Measurements from ENCODE around the gene EMC10. TPM values are rescaled to one million over a fixed set of nuclear protein-coding genes. Genes with fewer than 3 reads are reported as not detected.

Gene EMC10
- total and polyA plus RNA-seq, 2 of the 4 experiments (the other 2 are of a cell fraction): 11.3 to 90.9 TPM

DNA sequence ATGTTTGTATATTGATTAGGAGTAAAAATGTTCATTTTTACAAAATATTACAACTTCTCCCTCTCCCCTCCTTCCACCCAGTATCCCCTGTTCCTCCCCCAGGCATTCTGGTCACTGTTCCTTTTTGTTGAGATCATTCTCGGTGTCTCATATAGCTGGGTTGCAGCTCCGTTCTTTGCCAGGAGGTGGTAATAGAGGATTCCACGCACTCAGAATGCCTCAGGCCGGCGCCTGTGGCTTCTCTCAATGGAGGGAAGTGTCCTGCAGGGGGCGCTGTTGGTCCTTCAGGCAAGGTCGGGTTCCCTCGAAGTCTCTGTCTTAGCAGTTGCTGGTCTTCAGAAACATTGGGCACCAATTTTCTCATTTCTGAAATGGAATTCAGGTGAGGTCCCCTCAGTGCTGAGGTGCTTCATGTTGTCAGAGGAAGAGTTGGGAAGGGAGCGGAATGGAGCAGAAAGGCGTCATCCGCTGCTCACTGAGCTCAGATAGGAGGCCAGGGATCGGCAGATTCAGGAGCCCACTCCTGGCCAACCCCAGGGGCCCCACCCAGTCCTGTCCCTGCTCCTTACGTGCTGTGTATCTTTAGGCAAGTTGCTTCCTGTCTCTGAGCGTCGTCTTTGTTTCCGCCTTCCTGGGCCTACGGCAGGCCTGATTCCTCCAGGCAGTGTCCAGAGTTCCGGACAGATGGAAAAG, 10.7 kb downstream of the EMC10 start:
- no peak for ATAC-seq (ENCODE audit: low read depth)

More for the DNA sequence above, 10.7 kb downstream of the EMC10 start:
- no peaks in the 10 kb centered on the region; a peak in 1 of 4 replicates for H3K79me1 ChIP-seq (ENCODE audit: low read depth in 1 of 2, low read length in 2 of 2)
- TF ChIP-seq RAD21 (IDR thresholded peaks at IDR 0.05; ENCODE audit: low read length): peak; percentile 33; the same call in 1 of the 2 replicates
- TF ChIP-seq RFX5 (IDR thresholded peaks at IDR 0.05; ENCODE audit: low read depth, low read length): no peak
- TF ChIP-seq, protein P1, sequence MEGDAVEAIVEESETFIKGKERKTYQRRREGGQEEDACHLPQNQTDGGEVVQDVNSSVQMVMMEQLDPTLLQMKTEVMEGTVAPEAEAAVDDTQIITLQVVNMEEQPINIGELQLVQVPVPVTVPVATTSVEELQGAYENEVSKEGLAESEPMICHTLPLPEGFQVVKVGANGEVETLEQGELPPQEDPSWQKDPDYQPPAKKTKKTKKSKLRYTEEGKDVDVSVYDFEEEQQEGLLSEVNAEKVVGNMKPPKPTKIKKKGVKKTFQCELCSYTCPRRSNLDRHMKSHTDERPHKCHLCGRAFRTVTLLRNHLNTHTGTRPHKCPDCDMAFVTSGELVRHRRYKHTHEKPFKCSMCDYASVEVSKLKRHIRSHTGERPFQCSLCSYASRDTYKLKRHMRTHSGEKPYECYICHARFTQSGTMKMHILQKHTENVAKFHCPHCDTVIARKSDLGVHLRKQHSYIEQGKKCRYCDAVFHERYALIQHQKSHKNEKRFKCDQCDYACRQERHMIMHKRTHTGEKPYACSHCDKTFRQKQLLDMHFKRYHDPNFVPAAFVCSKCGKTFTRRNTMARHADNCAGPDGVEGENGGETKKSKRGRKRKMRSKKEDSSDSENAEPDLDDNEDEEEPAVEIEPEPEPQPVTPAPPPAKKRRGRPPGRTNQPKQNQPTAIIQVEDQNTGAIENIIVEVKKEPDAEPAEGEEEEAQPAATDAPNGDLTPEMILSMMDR (conservative IDR thresholded peaks at IDR 0.05; ENCODE audit: low read depth, low read length): peak; percentile 41
- no peak overlapping the region for H2AFZ ChIP-seq (replicated peaks; ENCODE audit: low read length, poor library complexity)
- no peak overlapping the region for H3K14ac ChIP-seq (replicated peaks; ENCODE audit: low read depth, low read length)
- H3K23ac ChIP-seq (ENCODE audit: low read depth, low read length): no peak overlapping the region
- no peak overlapping the region for H2BK15ac ChIP-seq (ENCODE audit: low read depth, low read length)
- H4K5ac ChIP-seq (ENCODE audit: low read depth, low read length): no peak overlapping the region
- H3K4ac ChIP-seq (ENCODE audit: low read depth, low read length): no peak overlapping the region
- in situ Hi-C loops (cut with MboI; ENCODE audit: low sequenced_read_pairs): no loop called here
- H2AK9ac ChIP-seq (replicated peaks; ENCODE audit: low read depth, low read length, poor library complexity): no peak overlapping the region
- H2BK120ac ChIP-seq (ENCODE audit: low read depth, low read length): no peak overlapping the region
- no peak overlapping the region for H4K8ac ChIP-seq (ENCODE audit: low read depth in 2 of 2, low read length in 2 of 2)
- no peaks in the 10 kb centered on the region for H3K4me1 ChIP-seq (ENCODE audit: control insufficient read depth, insufficient read depth, low read length)
- CTCF ChIA-PET: no interaction called here
- H3K27me3 ChIP-seq (ENCODE audit: control insufficient read depth, insufficient read depth, low read length): peaks cover 29% of the 10 kb centered on the region
- H4K20me1 ChIP-seq (ENCODE audit: insufficient read depth, low read length): no peaks in the 10 kb centered on the region
- no peak overlapping the region for H2AK5ac ChIP-seq (ENCODE audit: low read depth, low read length)
- H4K91ac ChIP-seq (ENCODE audit: insufficient read depth, low read depth, low read length): no peak overlapping the region
- dilution Hi-C loops (cut with HindIII; ENCODE audit: low sequenced_read_pairs, unreplicated experiment): no loop called here
- intact Hi-C loops (cut with micrococcal nuclease): no loop called here
- H3K9me3 ChIP-seq (ENCODE audit: control insufficient read depth, insufficient read depth, low read length): peaks cover 6% of the 10 kb centered on the region; the same call in 1 of the 2 replicates
- H3K9me1 ChIP-seq (ENCODE audit: insufficient read depth, low read length): no peaks in the 10 kb centered on the region
- H3K56ac ChIP-seq (ENCODE audit: extremely low read depth, insufficient read depth, low read length): no peak overlapping the region
- POLR2A ChIA-PET (ENCODE audit: unreplicated experiment): no interaction called here
- peak; percentile 19 for DNase-seq
- H3K27ac ChIP-seq (ENCODE audit: insufficient read depth, low read length): no peak overlapping the region
- peaks cover 8% of the 10 kb centered on the region for H3K36me3 ChIP-seq (ENCODE audit: control insufficient read depth, insufficient read depth, low read length)
- no TSS peak for BruUV-seq (replicated peaks)
- no peak overlapping the region for H2BK20ac ChIP-seq (ENCODE audit: low read depth, low read length)
- no peak overlapping the region for H3K4me2 ChIP-seq (ENCODE audit: low read depth, low read length)
- no peak overlapping the region for H2BK5ac ChIP-seq (ENCODE audit: low read depth, low read length, poor library complexity, severe bottlenecking)
- H3K9ac ChIP-seq (ENCODE audit: low read depth, low read length): no peak overlapping the region
- WGBS, 2 experiments (ENCODE audit: extremely low coverage in 2 of 2, insufficient read length in 1 of 2): 56% methylated on average over 2 of the region's 18 CpGs; no CpG with 5 or more reads in 1 of the 2 experiments
- H3K18ac ChIP-seq (ENCODE audit: low read depth, low read length): no peak overlapping the region
- no peak overlapping the region for H3K4me3 ChIP-seq (ENCODE audit: insufficient read depth, low read depth, low read length)

Data from IMR-90 (cell line).